ENCODE measurements around the gene NTRK2.

Gene NTRK2

DNA sequence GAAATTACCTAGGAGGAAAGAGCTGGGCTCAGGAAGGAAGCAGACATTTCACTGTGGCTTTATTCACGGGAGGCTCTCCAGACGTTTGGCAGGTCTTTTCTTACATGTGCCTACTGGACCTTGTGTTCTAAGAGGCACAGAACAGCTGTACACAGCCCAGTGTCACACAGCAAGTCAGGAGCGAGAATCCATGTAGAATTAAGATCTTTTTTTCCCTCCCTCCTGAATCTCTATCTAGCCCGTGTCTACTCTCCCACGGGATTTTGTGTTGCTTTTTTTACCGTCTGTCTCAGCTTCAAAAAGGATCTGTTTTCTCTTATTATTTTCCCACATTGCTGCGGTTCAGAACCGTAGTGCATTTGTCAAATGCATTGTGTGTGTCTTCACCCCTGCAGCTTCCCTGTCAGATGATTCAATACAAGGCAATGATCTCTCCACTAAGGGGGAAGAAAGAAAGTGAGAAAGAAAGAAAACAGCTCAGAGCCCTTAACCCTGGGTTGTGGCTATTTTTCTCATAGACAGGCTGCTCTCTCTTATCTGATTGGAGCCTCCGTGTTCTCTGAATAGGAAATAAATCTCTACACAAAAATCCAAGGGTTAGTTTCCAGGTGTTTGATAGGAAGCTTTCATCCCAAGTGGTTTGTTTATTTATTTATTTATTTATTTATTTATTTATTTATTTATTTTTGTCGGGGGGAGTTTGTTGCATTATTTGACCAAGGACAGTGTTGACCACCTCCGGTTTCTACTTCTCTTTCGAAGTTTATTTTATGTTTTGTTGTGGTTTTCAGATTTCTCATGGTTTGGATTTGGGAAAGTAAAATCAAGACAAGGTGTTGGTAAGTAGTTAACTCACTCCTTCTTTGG lies 191.0 kb downstream of the NTRK2 start:
- no peak for DNase-seq
- ATAC-seq (ENCODE audit: insufficient read depth, low read depth), result no peak
- no peak overlapping the region for H3K4me3 ChIP-seq (ENCODE audit: low read depth in 1 of 2, low read length in 2 of 2)
- H3K27ac ChIP-seq (ENCODE audit: low read length), result no peak overlapping the region
- no peaks in the 10 kb centered on the region for H3K79me2 ChIP-seq (ENCODE audit: insufficient read depth, low read length)
- H4K20me1 ChIP-seq (ENCODE audit: insufficient read depth, low read length), result no peaks in the 10 kb centered on the region
- H3K9me3 ChIP-seq (ENCODE audit: insufficient read depth, low read length, severe bottlenecking), result no peaks in the 10 kb centered on the region
- H3K4me2 ChIP-seq (ENCODE audit: insufficient read depth, low read length), result no peak overlapping the region
- no peak overlapping the region for H2AFZ ChIP-seq (ENCODE audit: low read depth, low read length)
- no peak for TF ChIP-seq EZH2 (IDR thresholded peaks at IDR 0.05; ENCODE audit: borderline replicate concordance, low read depth, low read length, severe bottlenecking)
- TF ChIP-seq, protein P1, sequence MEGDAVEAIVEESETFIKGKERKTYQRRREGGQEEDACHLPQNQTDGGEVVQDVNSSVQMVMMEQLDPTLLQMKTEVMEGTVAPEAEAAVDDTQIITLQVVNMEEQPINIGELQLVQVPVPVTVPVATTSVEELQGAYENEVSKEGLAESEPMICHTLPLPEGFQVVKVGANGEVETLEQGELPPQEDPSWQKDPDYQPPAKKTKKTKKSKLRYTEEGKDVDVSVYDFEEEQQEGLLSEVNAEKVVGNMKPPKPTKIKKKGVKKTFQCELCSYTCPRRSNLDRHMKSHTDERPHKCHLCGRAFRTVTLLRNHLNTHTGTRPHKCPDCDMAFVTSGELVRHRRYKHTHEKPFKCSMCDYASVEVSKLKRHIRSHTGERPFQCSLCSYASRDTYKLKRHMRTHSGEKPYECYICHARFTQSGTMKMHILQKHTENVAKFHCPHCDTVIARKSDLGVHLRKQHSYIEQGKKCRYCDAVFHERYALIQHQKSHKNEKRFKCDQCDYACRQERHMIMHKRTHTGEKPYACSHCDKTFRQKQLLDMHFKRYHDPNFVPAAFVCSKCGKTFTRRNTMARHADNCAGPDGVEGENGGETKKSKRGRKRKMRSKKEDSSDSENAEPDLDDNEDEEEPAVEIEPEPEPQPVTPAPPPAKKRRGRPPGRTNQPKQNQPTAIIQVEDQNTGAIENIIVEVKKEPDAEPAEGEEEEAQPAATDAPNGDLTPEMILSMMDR (IDR thresholded peaks at IDR 0.05; ENCODE audit: borderline replicate concordance, extremely low read depth, low read length, poor library complexity, severe bottlenecking), result no peak
- no peaks in the 10 kb centered on the region for H3K4me1 ChIP-seq (ENCODE audit: insufficient read depth, low read length)
- H3K9ac ChIP-seq (ENCODE audit: low read depth, low read length), result no peak overlapping the region
- no peaks in the 10 kb centered on the region for H3K36me3 ChIP-seq (ENCODE audit: insufficient read depth, low read length)
- H3K27me3 ChIP-seq (ENCODE audit: insufficient read depth, low read length, poor library complexity), result peaks cover 4% of the 10 kb centered on the region

DNA sequence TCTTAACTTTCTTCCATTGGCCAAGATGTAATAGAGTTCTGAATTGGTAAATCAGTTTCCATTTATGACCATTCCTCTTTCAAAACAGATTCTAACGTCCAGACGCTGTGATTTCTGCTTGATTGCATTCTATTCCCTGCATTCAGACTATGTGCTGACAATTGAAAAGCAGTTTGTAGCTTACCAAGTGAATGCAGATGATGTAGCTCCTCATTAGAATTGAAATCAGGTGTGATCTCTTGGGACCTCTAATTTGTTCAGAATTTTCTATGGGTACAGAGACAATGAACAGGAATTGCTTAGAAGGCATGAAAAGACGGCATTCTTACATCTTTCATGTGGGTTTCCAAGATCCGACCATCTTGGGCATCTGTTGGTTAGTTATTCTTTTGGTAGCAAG lies 191.9 kb downstream of the NTRK2 start:
- H3K9ac ChIP-seq (ENCODE audit: low read depth, low read length), result no peak overlapping the region
- ATAC-seq (ENCODE audit: insufficient read depth, low read depth) (no peak), DNase-seq (no peak)
- H3K79me2 ChIP-seq (ENCODE audit: insufficient read depth, low read length), result no peaks in the 10 kb centered on the region
- no peak overlapping the region for H2AFZ ChIP-seq (ENCODE audit: low read depth, low read length)
- no peak overlapping the region for H3K4me3 ChIP-seq (ENCODE audit: low read depth in 1 of 2, low read length in 2 of 2)
- no peaks in the 10 kb centered on the region for H3K4me1 ChIP-seq (ENCODE audit: insufficient read depth, low read length)
- H4K20me1 ChIP-seq (ENCODE audit: insufficient read depth, low read length), result no peaks in the 10 kb centered on the region
- H3K36me3 ChIP-seq (ENCODE audit: insufficient read depth, low read length), result no peaks in the 10 kb centered on the region
- no peaks in the 10 kb centered on the region for H3K27me3 ChIP-seq (ENCODE audit: insufficient read depth, low read length, poor library complexity)
- no peak overlapping the region for H3K4me2 ChIP-seq (ENCODE audit: insufficient read depth, low read length)
- H3K27ac ChIP-seq (ENCODE audit: low read length), result no peak overlapping the region
- TF ChIP-seq, protein P1 (IDR thresholded peaks at IDR 0.05; ENCODE audit: borderline replicate concordance, extremely low read depth, low read length, poor library complexity, severe bottlenecking), result no peak
- TF ChIP-seq EZH2 (IDR thresholded peaks at IDR 0.05; ENCODE audit: borderline replicate concordance, low read depth, low read length, severe bottlenecking), result no peak
- H3K9me3 ChIP-seq (ENCODE audit: insufficient read depth, low read length, severe bottlenecking), result no peaks in the 10 kb centered on the region

DNA sequence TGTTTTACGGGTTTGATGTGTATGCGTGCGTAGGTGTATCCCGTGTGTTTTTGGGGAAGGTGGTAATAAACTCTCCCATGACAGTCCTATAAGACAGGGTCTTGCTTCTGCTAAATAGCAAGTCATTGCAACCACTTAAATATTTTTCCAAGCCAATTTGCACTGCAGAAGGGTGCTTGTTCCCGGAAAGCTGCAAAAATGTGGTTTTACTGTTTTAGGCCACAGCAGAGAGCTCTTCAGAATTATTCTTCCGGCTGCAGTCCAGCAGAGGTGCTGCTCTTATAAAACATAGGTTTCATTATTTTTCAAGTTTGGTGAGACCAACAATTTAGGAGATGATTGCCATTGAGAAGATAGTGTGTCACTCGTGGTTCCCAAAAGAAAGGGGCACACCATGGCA lies 192.8 kb downstream of the NTRK2 start:
- Histone ChIP-seq H3K4me1 (ENCODE audit: insufficient read depth, low read length) (no peaks in the 10 kb centered on the region), H3K79me2 (ENCODE audit: insufficient read depth, low read length) (no peaks in the 10 kb centered on the region), H3K9me3 (ENCODE audit: insufficient read depth, low read length, severe bottlenecking) (no peaks in the 10 kb centered on the region), H3K27ac (ENCODE audit: low read length) (no peak overlapping the region), H3K9ac (ENCODE audit: low read depth, low read length) (no peak overlapping the region), H3K36me3 (ENCODE audit: insufficient read depth, low read length) (no peaks in the 10 kb centered on the region), H3K4me3 (ENCODE audit: low read depth in 1 of 2, low read length in 2 of 2) (no peak overlapping the region), H4K20me1 (ENCODE audit: insufficient read depth, low read length) (no peaks in the 10 kb centered on the region), H2AFZ (ENCODE audit: low read depth, low read length) (no peak overlapping the region), H3K4me2 (ENCODE audit: insufficient read depth, low read length) (no peak overlapping the region), H3K27me3 (ENCODE audit: insufficient read depth, low read length, poor library complexity) (no peaks in the 10 kb centered on the region)
- ATAC-seq (ENCODE audit: insufficient read depth, low read depth) (no peak), DNase-seq (no peak)
- TF ChIP-seq, protein P1 (IDR thresholded peaks at IDR 0.05; ENCODE audit: borderline replicate concordance, extremely low read depth, low read length, poor library complexity, severe bottlenecking), result no peak
- no peak for TF ChIP-seq EZH2 (IDR thresholded peaks at IDR 0.05; ENCODE audit: borderline replicate concordance, low read depth, low read length, severe bottlenecking)
